Thyroid gland (tissue), 4 donors: ENCODE data around the gene PTPRC.

Experiments
- CTCF ChIP-seq, 6 experiments: fragments of 200-600 bp in 3 of 6; fragments of 450-650 bp in 3 of 6; sonication (generic) in 3 of 6; IDR thresholded peaks; one replicate each; pipeline ENCODE4 v1.5.1; 2016 to 2019; ENCODE audit warnings: antibody characterized with exemption in 6 of 6, mild to moderate bottlenecking in 2 of 6, inconsistent platforms in 1 of 6, moderate library complexity in 1 of 6
- POLR2A ChIP-seq, 2 donors: fragments of 450-650 bp; IDR thresholded peaks; one replicate each; pipeline ENCODE4 v1.6.1; 2017; ENCODE audit warnings: antibody characterized with exemption in 2 of 2, mild to moderate bottlenecking in 2 of 2, moderate library complexity in 1 of 2

- TF ChIP-seq POLR2A (IDR thresholded peaks at IDR 0.05), result no peak
- TF ChIP-seq CTCF (IDR thresholded peaks at IDR 0.05), result no peak
Observed at GRCh38 chr1:198691063-198691462, 52.2 kb downstream of the PTPRC start.
